HepG2 (cell line): ENCODE measurements around the gene GPR37.

ENCODE experiments used
- POLR2A ChIP-seq, 2 experiments: IDR thresholded peaks; 2 replicates each; pipeline ENCODE4 v1.6.1; 2011; ENCODE audit warnings: low read depth in 2 of 2, low read length in 2 of 2, mild to moderate bottlenecking in 1 of 2, moderate library complexity in 1 of 2; ENCODE audit not compliant: insufficient read depth in 1 of 2
- SAFB2 ChIP-seq: sonication (generic); formaldehyde crosslinking; IDR thresholded peaks from 2 replicates; pipeline ENCODE4 v1.5.1; 2020; ENCODE audit warnings: missing genetic modification reagents, low read depth, mild to moderate bottlenecking, borderline replicate concordance

- TF ChIP-seq SAFB2 (CRISPR knock-in tag) (no peak), POLR2A (IDR thresholded peaks at IDR 0.05; ENCODE audit: insufficient read depth in 1 of 2, low read depth in 2 of 2, low read length in 2 of 2) (no peak)
Measured at GRCh38 chr7:124764051-124764846, 1.3 kb downstream of the GPR37 start.
